Prostate gland (tissue), 2 donors: ENCODE results near the gene KCNN3.

Source experiments
- POLR2A ChIP-seq: fragments of 450-650 bp; IDR thresholded peaks from one replicate; pipeline ENCODE4 v1.6.1; 2016; ENCODE audit warnings: antibody characterized with exemption, mild to moderate bottlenecking
- POLR2AphosphoS5 ChIP-seq: sonication (generic); formaldehyde crosslinking; IDR thresholded peaks from one replicate; pipeline ENCODE4 v1.6.1; 2017; ENCODE audit warnings: antibody characterized with exemption
- TF ChIP-seq, protein P1 (sequence below), 4 experiments: fragments of 200-600 bp in 2 of 4; fragments of 450-650 bp in 2 of 4; sonication (generic) in 2 of 4; IDR thresholded peaks; 1 replicate in 3 of 4; 2 replicates in 1 of 4; pipeline ENCODE4 v1.5.1; 2016 to 2019; ENCODE audit warnings: antibody characterized with exemption in 4 of 4, mild to moderate bottlenecking in 2 of 4, moderate library complexity in 2 of 4

DNA sequence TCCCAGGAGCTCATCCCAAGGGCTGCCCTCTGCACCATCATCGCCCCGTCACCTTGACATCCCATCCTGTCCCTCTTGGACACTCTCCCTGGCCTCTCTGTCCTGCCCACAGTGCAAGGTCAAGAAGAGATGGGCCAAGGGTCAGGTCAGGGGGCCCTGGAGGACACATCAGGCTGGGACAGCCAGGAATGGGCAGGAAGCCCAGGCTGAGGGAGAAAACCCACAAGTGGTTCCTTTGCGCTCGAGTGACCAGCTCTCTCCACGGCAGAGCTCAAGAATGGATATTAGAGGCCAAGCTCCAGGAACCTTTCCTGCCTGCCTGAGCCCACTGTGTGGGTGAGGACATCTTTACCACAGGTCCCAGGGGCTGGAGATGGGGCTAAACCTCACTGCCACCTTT, 41.0 kb downstream of the KCNN3 start:
- no peak for TF ChIP-seq POLR2AphosphoS5
- TF ChIP-seq, protein P1, sequence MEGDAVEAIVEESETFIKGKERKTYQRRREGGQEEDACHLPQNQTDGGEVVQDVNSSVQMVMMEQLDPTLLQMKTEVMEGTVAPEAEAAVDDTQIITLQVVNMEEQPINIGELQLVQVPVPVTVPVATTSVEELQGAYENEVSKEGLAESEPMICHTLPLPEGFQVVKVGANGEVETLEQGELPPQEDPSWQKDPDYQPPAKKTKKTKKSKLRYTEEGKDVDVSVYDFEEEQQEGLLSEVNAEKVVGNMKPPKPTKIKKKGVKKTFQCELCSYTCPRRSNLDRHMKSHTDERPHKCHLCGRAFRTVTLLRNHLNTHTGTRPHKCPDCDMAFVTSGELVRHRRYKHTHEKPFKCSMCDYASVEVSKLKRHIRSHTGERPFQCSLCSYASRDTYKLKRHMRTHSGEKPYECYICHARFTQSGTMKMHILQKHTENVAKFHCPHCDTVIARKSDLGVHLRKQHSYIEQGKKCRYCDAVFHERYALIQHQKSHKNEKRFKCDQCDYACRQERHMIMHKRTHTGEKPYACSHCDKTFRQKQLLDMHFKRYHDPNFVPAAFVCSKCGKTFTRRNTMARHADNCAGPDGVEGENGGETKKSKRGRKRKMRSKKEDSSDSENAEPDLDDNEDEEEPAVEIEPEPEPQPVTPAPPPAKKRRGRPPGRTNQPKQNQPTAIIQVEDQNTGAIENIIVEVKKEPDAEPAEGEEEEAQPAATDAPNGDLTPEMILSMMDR (IDR thresholded peaks at IDR 0.05) = no peak
- TF ChIP-seq POLR2A = no peak
